Loucy (cell line): ENCODE data around the gene LAMC3.

Experiments
- H2AFZ ChIP-seq: fragments of 200-600 bp; sonication (generic); 2 replicates; pipeline ENCODE4 v1.6.0; 2016; ENCODE audit warnings: antibody characterized with exemption, mild to moderate bottlenecking, low read length, moderate library complexity
- H3F3A ChIP-seq: fragments of 200-600 bp; 2 replicates; pipeline ENCODE4 v1.6.0; 2016; ENCODE audit warnings: antibody characterized with exemption, low read depth, mild to moderate bottlenecking
- H3K27me3 ChIP-seq: fragments of 200-600 bp; sonication (generic); 2 replicates; pipeline ENCODE4 v1.6.1; 2014; ENCODE audit warnings: low read length, mild to moderate bottlenecking; ENCODE audit not compliant: insufficient read depth, poor library complexity, severe bottlenecking
- H3K36me3 ChIP-seq: fragments of 200-600 bp; sonication (generic); 2 replicates; pipeline ENCODE4 v1.6.1; 2016; ENCODE audit warnings: low read length; ENCODE audit not compliant: insufficient read depth
- H3K4me1 ChIP-seq: fragments of 200-600 bp; sonication (generic); 2 replicates; pipeline ENCODE4 v1.5.1; 2014; ENCODE audit warnings: low read length, mild to moderate bottlenecking; ENCODE audit not compliant: insufficient read depth, poor library complexity, severe bottlenecking
- H3K4me2 ChIP-seq: fragments of 200-600 bp; sonication (generic); 2 replicates; pipeline ENCODE4 v1.6.0; 2014; ENCODE audit warnings: antibody characterized with exemption, low read length, low read depth, mild to moderate bottlenecking; ENCODE audit not compliant: poor library complexity, severe bottlenecking
- H3K4me3 ChIP-seq: fragments of 200-600 bp; sonication (generic); 2 replicates; pipeline ENCODE4 v1.5.1; 2014; ENCODE audit warnings: low read length, mild to moderate bottlenecking, mixed read lengths; ENCODE audit not compliant: poor library complexity, severe bottlenecking
- H3K79me2 ChIP-seq: fragments of 200-600 bp; sonication (generic); 2 replicates; pipeline ENCODE4 v1.6.1; 2014; ENCODE audit warnings: low read length; ENCODE audit not compliant: insufficient read depth
- H3K9ac ChIP-seq: fragments of 200-600 bp; sonication (generic); 2 replicates; pipeline ENCODE4 v1.6.0; 2014; ENCODE audit warnings: mild to moderate bottlenecking, low read depth, low read length, moderate library complexity; ENCODE audit not compliant: poor library complexity, severe bottlenecking
- H3K9me2 ChIP-seq: fragments of 200-600 bp; sonication (generic); replicated peaks from 2 replicates; pipeline ENCODE4 v1.6.1; 2016; ENCODE audit warnings: low read depth, low read length, mixed read lengths
- H3K9me3 ChIP-seq: fragments of 200-600 bp; sonication (generic); 2 replicates; pipeline ENCODE4 v1.6.1; 2014; ENCODE audit warnings: mild to moderate bottlenecking, antibody characterized with exemption, low read length, low read depth; ENCODE audit not compliant: insufficient read depth
- H4K20me1 ChIP-seq: fragments of 200-600 bp; sonication (generic); 2 replicates; pipeline ENCODE4 v1.6.0; 2014; ENCODE audit warnings: antibody characterized with exemption, low read length, mild to moderate bottlenecking; ENCODE audit not compliant: insufficient read depth, poor library complexity, severe bottlenecking
- CTCF ChIP-seq: fragments of 200-600 bp; sonication (generic); conservative IDR thresholded peaks from 2 replicates; pipeline ENCODE4 v1.5.1; 2014; ENCODE audit warnings: mild to moderate bottlenecking, antibody characterized with exemption, low read length
- EZH2phosphoT487 ChIP-seq: fragments of 200-600 bp; IDR thresholded peaks from 2 replicates; pipeline ENCODE4 v1.6.1; 2018; ENCODE audit warnings: antibody characterized with exemption, mild to moderate bottlenecking, moderate library complexity, borderline replicate concordance

The LAMC3 gene

GRCh38 chr9:130996205-130996604, 12.8 kb upstream of the LAMC3 start:
- no peak for TF ChIP-seq CTCF
- no peak for TF ChIP-seq EZH2phosphoT487
- H3K27me3 ChIP-seq = no peaks in the 10 kb centered on the region
- H3K9ac ChIP-seq = no peak overlapping the region
- H2AFZ ChIP-seq = no peak overlapping the region
- H3F3A ChIP-seq = no peaks in the 10 kb centered on the region
- H3K9me2 ChIP-seq = no peaks in the 10 kb centered on the region
- no peak overlapping the region for H3K4me3 ChIP-seq
- no peaks in the 10 kb centered on the region for H3K9me3 ChIP-seq
- no peaks in the 10 kb centered on the region for H4K20me1 ChIP-seq
- H3K36me3 ChIP-seq = no peaks in the 10 kb centered on the region
- H3K4me1 ChIP-seq = no peaks in the 10 kb centered on the region
- no peaks in the 10 kb centered on the region for H3K79me2 ChIP-seq
- H3K4me2 ChIP-seq = no peak overlapping the region

GRCh38 chr9:130996676-130997394, 12.1 kb upstream of the LAMC3 start:
- Histone ChIP-seq H3K79me2 (no peaks in the 10 kb centered on the region), H3K4me2 (no peak overlapping the region), H4K20me1 (no peaks in the 10 kb centered on the region), H3K9me2 (no peaks in the 10 kb centered on the region), H3K9me3 (no peaks in the 10 kb centered on the region), H3K4me3 (no peak overlapping the region), H2AFZ (no peak overlapping the region), H3K9ac (no peak overlapping the region), H3K4me1 (no peaks in the 10 kb centered on the region), H3K27me3 (no peaks in the 10 kb centered on the region), H3K36me3 (no peaks in the 10 kb centered on the region), H3F3A (no peaks in the 10 kb centered on the region)
- TF ChIP-seq CTCF (no peak), EZH2phosphoT487 (no peak)

- Histone ChIP-seq H3K4me3 (no peak overlapping the region), H2AFZ (no peak overlapping the region), H3K79me2 (no peaks in the 10 kb centered on the region), H3K9ac (no peak overlapping the region), H3F3A (no peaks in the 10 kb centered on the region), H3K4me1 (no peaks in the 10 kb centered on the region), H3K36me3 (no peaks in the 10 kb centered on the region), H3K9me2 (no peaks in the 10 kb centered on the region), H3K4me2 (no peak overlapping the region), H3K27me3 (no peaks in the 10 kb centered on the region), H4K20me1 (no peaks in the 10 kb centered on the region), H3K9me3 (no peaks in the 10 kb centered on the region)
- no peak for TF ChIP-seq EZH2phosphoT487
- TF ChIP-seq CTCF = no peak
Observed at GRCh38 chr9:130997395-130997684, 11.6 kb upstream of the LAMC3 start.
